ENCODE data around the gene METTL9. TPM values are rescaled to one million over a fixed set of nuclear protein-coding genes. Genes with fewer than 3 reads are reported as not detected.
"Not testable (repeated sequence)": the region's sequence is repeated elsewhere in the genome, so short reads cannot be mapped to it uniquely, and the experiment has no call there.

The METTL9 gene
- total RNA-seq, 1 experiment from 2014 or later: 67.6 TPM

DNA sequence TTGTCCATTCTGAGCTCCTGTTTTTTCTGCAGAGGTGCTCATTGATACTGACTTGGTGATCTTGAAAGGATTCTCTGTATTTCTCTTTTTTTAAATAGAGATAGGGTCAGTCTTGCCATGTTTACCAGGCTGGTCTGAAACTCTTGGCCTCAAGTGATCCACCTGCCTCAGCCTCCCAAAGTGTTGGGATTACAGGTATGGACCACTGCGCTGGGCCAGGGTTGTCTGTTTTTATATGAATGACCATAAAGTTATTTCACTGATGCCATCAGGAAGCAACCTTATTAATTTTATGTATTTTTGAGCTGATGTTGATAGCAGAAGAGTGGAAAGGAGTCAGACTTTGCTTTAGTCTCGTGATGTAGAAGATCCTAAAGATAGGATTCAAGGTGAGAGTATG lies 35.7 kb upstream of the METTL9 start:
- POLR2A ChIA-PET: interaction anchor here (0.7 kb wide), 1 partner anchor 823 kb away, joined by 3 read pairs; no protein-coding TSS in a partner anchor
- H3K9me3 Mint-ChIP-seq (ENCODE audit: unreplicated experiment): no peaks in the 10 kb centered on the region
- TF ChIP-seq, protein P1, sequence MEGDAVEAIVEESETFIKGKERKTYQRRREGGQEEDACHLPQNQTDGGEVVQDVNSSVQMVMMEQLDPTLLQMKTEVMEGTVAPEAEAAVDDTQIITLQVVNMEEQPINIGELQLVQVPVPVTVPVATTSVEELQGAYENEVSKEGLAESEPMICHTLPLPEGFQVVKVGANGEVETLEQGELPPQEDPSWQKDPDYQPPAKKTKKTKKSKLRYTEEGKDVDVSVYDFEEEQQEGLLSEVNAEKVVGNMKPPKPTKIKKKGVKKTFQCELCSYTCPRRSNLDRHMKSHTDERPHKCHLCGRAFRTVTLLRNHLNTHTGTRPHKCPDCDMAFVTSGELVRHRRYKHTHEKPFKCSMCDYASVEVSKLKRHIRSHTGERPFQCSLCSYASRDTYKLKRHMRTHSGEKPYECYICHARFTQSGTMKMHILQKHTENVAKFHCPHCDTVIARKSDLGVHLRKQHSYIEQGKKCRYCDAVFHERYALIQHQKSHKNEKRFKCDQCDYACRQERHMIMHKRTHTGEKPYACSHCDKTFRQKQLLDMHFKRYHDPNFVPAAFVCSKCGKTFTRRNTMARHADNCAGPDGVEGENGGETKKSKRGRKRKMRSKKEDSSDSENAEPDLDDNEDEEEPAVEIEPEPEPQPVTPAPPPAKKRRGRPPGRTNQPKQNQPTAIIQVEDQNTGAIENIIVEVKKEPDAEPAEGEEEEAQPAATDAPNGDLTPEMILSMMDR (IDR thresholded peaks at IDR 0.05; ENCODE audit: unreplicated experiment): no peak
- BruUV-seq (replicated peaks): no TSS peak
- no peaks in the 10 kb centered on the region for H3K4me1 Mint-ChIP-seq (ENCODE audit: insufficient read depth, unreplicated experiment)
- intact Hi-C loops (cut with micrococcal nuclease): no loop called here
- DNase-seq (ENCODE audit: unreplicated experiment): no peak
- no peak overlapping the region for H3K27ac Mint-ChIP-seq (ENCODE audit: low read depth, unreplicated experiment)
- H3K4me3 Mint-ChIP-seq (ENCODE audit: unreplicated experiment): no peak overlapping the region
- no peaks in the 10 kb centered on the region for H3K36me3 Mint-ChIP-seq (ENCODE audit: insufficient read depth, unreplicated experiment)
- CTCF ChIA-PET: interaction anchor here (0.8 to 1.0 kb wide), 2 partner anchors 8 to 375 kb away, joined by 3 to 5 read pairs; no protein-coding TSS in a partner anchor
- H3K27me3 Mint-ChIP-seq (ENCODE audit: insufficient read depth, unreplicated experiment): no peaks in the 10 kb centered on the region

DNA sequence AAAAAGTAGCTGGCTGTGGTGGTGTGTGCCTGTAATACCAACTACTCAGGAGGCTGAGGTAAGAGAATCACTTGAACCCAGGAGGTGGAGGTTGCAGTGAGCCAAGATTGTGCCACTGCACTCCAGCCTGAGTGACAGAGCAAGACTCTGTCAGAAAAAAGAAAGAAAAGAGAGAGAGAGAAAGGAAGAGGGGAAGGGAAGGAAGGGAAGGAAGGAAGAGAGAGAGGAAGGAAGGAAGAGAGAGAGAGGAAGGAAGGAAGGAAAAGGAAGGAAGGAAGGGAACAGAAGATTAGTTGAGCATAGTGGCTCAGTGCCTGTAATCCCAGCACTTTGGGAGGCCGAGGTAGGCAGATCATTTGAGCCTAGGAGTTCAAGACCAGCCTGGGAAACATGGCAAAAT lies 35.0 kb upstream of the METTL9 start:
- H3K9me3 Mint-ChIP-seq (ENCODE audit: unreplicated experiment); BruUV-seq (replicated peaks); DNase-seq (ENCODE audit: unreplicated experiment); H3K4me3 Mint-ChIP-seq (ENCODE audit: unreplicated experiment); H3K27me3 Mint-ChIP-seq (ENCODE audit: insufficient read depth, unreplicated experiment); intact Hi-C loops (cut with micrococcal nuclease); H3K27ac Mint-ChIP-seq (ENCODE audit: low read depth, unreplicated experiment); H3K36me3 Mint-ChIP-seq (ENCODE audit: insufficient read depth, unreplicated experiment); H3K4me1 Mint-ChIP-seq (ENCODE audit: insufficient read depth, unreplicated experiment): not testable (repeated sequence)
- ChIA-PET POLR2A (interaction anchor here (0.7 kb wide), 1 partner anchor 824 kb away, joined by 3 read pairs; no protein-coding TSS in a partner anchor), CTCF (interaction anchor here (0.5 to 0.9 kb wide), 3 partner anchors 10 to 369 kb away, joined by 3 to 5 read pairs (median 4); no protein-coding TSS in a partner anchor)

DNA sequence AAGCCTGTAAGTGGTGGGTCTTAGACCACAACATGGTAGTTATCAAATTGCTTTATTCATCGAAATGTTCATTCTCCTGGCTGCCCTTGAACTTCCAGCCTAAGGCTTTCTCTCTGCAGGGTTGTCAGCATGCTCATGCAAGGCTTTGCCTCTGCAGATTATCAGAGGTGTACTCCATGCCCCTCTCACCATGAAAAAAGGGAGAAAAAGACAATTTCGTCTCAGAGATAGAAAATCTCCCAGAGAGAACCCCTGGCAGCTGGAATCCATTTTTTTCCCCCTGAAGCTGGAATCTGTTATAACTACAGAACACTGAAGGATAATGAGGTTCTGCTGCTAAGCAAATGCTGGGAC lies 33.9 kb upstream of the METTL9 start:
- Mint-ChIP-seq H3K36me3 (ENCODE audit: insufficient read depth, unreplicated experiment) (no peaks in the 10 kb centered on the region), H3K4me3 (ENCODE audit: unreplicated experiment) (no peak overlapping the region), H3K27me3 (ENCODE audit: insufficient read depth, unreplicated experiment) (no peaks in the 10 kb centered on the region), H3K27ac (ENCODE audit: low read depth, unreplicated experiment) (no peak overlapping the region), H3K4me1 (ENCODE audit: insufficient read depth, unreplicated experiment) (no peaks in the 10 kb centered on the region), H3K9me3 (ENCODE audit: unreplicated experiment) (no peaks in the 10 kb centered on the region)
- intact Hi-C loops (cut with micrococcal nuclease): no loop called here
- no peak for DNase-seq (ENCODE audit: unreplicated experiment)
- TF ChIP-seq, protein P1 (IDR thresholded peaks at IDR 0.05; ENCODE audit: unreplicated experiment): no peak
- CTCF ChIA-PET: interaction anchor here (0.9 to 1.2 kb wide), 2 partner anchors 11 to 19 kb away, joined by 3 to 5 read pairs; no protein-coding TSS in a partner anchor
- POLR2A ChIA-PET: interaction anchor here (1.2 kb wide), 1 partner anchor 16 kb away, joined by 3 read pairs; no protein-coding TSS in a partner anchor
- BruUV-seq (replicated peaks): no TSS peak

DNA sequence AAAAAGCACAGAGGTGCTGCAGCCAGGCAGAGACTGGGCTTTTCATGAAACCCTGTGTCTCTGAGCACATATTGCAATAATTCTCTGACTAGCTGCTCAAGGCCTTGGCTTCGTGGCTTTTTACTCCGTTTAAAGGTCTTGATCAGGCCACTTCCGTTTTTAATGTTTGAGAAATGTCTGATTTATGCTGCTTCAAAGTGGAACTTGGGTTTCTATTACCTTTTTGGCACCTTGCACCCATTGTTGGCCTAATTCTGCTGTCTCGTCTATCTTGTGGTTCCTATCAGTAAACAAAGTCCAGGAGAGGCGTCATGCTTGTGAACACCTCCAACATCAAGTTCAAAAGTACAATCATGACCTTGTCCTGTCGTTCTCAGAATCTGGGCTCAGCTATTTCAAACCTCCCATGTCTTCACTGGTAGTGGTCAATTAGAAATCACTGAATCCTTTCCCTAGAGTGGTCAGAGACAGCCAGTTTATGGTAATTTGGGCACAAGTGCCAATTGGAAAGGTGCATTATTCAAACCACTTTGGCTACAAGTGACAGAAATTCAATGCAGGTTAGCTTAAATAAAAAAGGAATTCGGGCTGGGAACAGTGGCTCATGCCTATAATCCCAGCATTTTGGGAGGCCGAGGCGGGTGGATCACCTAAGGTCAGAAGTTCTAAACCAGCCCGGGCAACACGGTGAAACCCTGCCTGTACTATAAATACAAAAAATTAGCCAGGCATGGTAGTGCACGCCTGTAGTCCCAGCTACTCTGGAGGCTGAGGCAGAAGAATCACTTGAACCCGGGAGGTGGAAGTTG lies 33.3 kb upstream of the METTL9 start:
- ChIA-PET POLR2A (interaction anchor here (1.2 kb wide), 1 partner anchor 15 kb away, joined by 3 read pairs; no protein-coding TSS in a partner anchor), CTCF (interaction anchor here (0.6 to 1.2 kb wide), 3 partner anchors 10 to 1063 kb away, joined by 3 to 4 read pairs (median 3); no protein-coding TSS in a partner anchor)
- no peak for DNase-seq (ENCODE audit: unreplicated experiment)
- TF ChIP-seq, protein P1 (IDR thresholded peaks at IDR 0.05; ENCODE audit: unreplicated experiment): no peak
- Mint-ChIP-seq H3K9me3 (ENCODE audit: unreplicated experiment) (no peaks in the 10 kb centered on the region), H3K27me3 (ENCODE audit: insufficient read depth, unreplicated experiment) (no peaks in the 10 kb centered on the region), H3K27ac (ENCODE audit: low read depth, unreplicated experiment) (no peak overlapping the region), H3K4me3 (ENCODE audit: unreplicated experiment) (no peak overlapping the region), H3K4me1 (ENCODE audit: insufficient read depth, unreplicated experiment) (no peaks in the 10 kb centered on the region), H3K36me3 (ENCODE audit: insufficient read depth, unreplicated experiment) (no peaks in the 10 kb centered on the region)
- no TSS peak for BruUV-seq (replicated peaks)
- intact Hi-C loops (cut with micrococcal nuclease): no loop called here

All from MCF 10A (cell line).